Natural killer cell (primary cell): ENCODE data around the gene HS3ST3B1. TPM values are rescaled to one million over a fixed set of nuclear protein-coding genes. Genes with fewer than 3 reads are reported as not detected.

Experiments
- ATAC-seq, 3 donors: fragments of 150-1000 bp in 2 of 3; fragments of 200-7000 bp in 1 of 3; cut with Tn5 transposase; 1 replicate in 1 of 3; 2 replicates in 2 of 3; pipeline ENCODE4 v1.10.0; 2021; ENCODE audit warnings: mild to moderate bottlenecking in 2 of 3, moderate library complexity in 2 of 3
- DNase-seq, 2 donors: peaks; one replicate each; pipeline versions ENCODE4 v3.0.0 to v3.0.0-alpha.2; 2013 to 2021; ENCODE audit warnings: mixed read lengths in 1 of 2
- H3K27ac ChIP-seq: one replicate; pipeline ENCODE4 v1.5.1; 2013; ENCODE audit warnings: mild to moderate bottlenecking, low read length
- H3K27me3 ChIP-seq: one replicate; pipeline ENCODE4 v1.6.1; 2013; ENCODE audit warnings: low read length; ENCODE audit not compliant: control insufficient read depth, insufficient read depth
- H3K36me3 ChIP-seq: one replicate; pipeline ENCODE4 v1.6.1; 2013; ENCODE audit warnings: low read length; ENCODE audit not compliant: control insufficient read depth, insufficient read depth
- H3K4me1 ChIP-seq: one replicate; pipeline ENCODE4 v1.6.1; 2013; ENCODE audit warnings: low read length; ENCODE audit not compliant: control insufficient read depth, insufficient read depth
- H3K4me3 ChIP-seq: one replicate; pipeline ENCODE4 v1.5.1; 2013; ENCODE audit warnings: low read length
- H3K9me3 ChIP-seq: one replicate; pipeline ENCODE4 v1.6.1; 2013; ENCODE audit warnings: low read length; ENCODE audit not compliant: control insufficient read depth, insufficient read depth
- H3K27ac Mint-ChIP-seq, 2 donors: one replicate each; pipeline ENCODE4 v1.8.0; 2022; ENCODE audit warnings: mild to moderate bottlenecking in 2 of 2, mixed read lengths in 2 of 2, moderate library complexity in 1 of 2
- H3K27me3 Mint-ChIP-seq, 2 donors: one replicate each; pipeline ENCODE4 v1.8.0; 2022; ENCODE audit warnings: low read depth in 2 of 2, mixed read lengths in 2 of 2
- H3K36me3 Mint-ChIP-seq: one replicate; pipeline ENCODE4 v1.8.0; 2022; ENCODE audit warnings: mixed read lengths
- H3K4me1 Mint-ChIP-seq, 2 donors: one replicate each; pipeline ENCODE4 v1.8.0; 2022; ENCODE audit warnings: mixed read lengths in 2 of 2
- H3K4me3 Mint-ChIP-seq: one replicate; pipeline ENCODE4 v1.8.0; 2022; ENCODE audit warnings: mild to moderate bottlenecking, moderate library complexity, mixed read lengths
- H3K9me3 Mint-ChIP-seq, 2 donors: one replicate each; pipeline ENCODE4 v1.8.0; 2022; ENCODE audit warnings: mixed read lengths in 2 of 2
- WGBS: methylation state at CpG from one replicate; pipeline ENCODE4 v1.1.7; 2013; ENCODE audit warnings: missing lambda C conversion rate; ENCODE audit not compliant: insufficient coverage; 5-methylcytosine and 5-hydroxymethylcytosine counted together
- intact Hi-C: fragments of 100-400 bp; cut with micrococcal nuclease; formaldehyde crosslinking; loops from one replicate; pipeline ENCODE4 v1.14.2; 2022
- total RNA-seq, 4 donors: library from RNA; stranded (reverse); fragments of 120-200 nt in 1 of 4; gene quantifications; one replicate each; pipeline versions ENCODE4 v1.2.3 to v1.2.4, GENCODE V29; 2013 to 2022
- TF ChIP-seq, protein P1 (sequence below): fragments of 200-600 bp; IDR thresholded peaks from one replicate; pipeline ENCODE4 v1.8.0; 2022; ENCODE audit warnings: antibody characterized with exemption

HS3ST3B1 gene
- total RNA-seq: 10 to 100 TPM; 14.1 to 18.6 (median 17.1) TPM
- total RNA-seq (2013): 14.5 TPM

DNA sequence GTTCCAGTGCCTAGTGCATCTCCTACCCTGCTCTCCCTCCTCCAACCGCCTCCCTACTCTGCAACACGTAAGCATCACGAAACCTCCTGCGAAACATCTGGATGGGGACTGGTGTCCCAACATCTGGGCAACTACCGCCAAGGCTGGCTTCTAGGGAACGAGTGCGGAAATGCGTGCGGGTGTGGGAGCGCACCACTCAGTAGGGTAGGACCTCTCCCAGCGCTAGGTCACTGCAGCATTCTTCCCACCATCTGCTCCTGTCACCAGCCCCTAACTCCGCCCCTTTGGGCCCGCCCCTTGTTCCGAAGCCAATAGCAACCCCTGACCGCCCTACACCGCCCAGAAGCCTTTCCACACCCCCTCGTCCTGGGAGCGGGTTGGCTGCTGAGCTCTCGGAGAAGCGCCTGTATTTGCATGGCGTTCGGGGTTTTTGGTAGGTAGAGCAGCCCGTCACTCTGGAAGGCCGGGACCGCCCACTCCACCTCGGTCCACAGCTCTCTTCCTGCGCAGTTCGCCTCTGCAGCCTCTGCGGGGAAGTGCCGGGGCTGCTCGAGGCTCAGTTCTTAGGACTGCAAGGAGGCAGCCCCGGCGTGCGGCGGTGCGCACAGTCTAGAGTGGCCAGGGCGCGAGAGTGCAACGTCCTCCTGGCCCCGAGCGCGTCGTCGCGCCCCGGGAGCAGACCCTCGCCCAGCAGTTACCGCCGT, at the start of gene HS3ST3B1:
TSS of gene HS3ST3B1 (plus strand) at position 507 of the 704 bp plus-strand sequence. CDS start 438 bp downstream, outside the sequence.
- intact Hi-C loops: loop anchor here (1.0 to 10.0 kb wide), 6 partner anchors 58 to 1282 kb away; partner anchors contain the start of gene ELAC2
- Mint-ChIP-seq H3K27ac (peak within 1 kb of the TSS; percentile 91 to 93), H3K36me3 (no peaks in the 10 kb centered on the region), H3K4me3 (peak within 1 kb of the TSS; percentile 97), H3K27me3 (peaks cover 17 to 22% of the 10 kb centered on the region in 2 donors), H3K9me3 (no peaks in the 10 kb centered on the region), H3K4me1 (peaks cover 57 to 76% of the 10 kb centered on the region in 2 donors)
- ATAC-seq (peak; percentile 80 to 94 (median 82)), DNase-seq (peak; percentile 99)
- under 1% methylated on average over 49 of the region's 49 CpGs for WGBS
- no peaks in the 10 kb centered on the region for H3K9me3 ChIP-seq
- H3K4me3 ChIP-seq: peak within 1 kb of the TSS; percentile 58
- H3K27me3 ChIP-seq: peaks cover 17% of the 10 kb centered on the region
- H3K4me1 ChIP-seq: peaks cover 62% of the 10 kb centered on the region
- H3K36me3 ChIP-seq: no peaks in the 10 kb centered on the region
- TF ChIP-seq, protein P1, sequence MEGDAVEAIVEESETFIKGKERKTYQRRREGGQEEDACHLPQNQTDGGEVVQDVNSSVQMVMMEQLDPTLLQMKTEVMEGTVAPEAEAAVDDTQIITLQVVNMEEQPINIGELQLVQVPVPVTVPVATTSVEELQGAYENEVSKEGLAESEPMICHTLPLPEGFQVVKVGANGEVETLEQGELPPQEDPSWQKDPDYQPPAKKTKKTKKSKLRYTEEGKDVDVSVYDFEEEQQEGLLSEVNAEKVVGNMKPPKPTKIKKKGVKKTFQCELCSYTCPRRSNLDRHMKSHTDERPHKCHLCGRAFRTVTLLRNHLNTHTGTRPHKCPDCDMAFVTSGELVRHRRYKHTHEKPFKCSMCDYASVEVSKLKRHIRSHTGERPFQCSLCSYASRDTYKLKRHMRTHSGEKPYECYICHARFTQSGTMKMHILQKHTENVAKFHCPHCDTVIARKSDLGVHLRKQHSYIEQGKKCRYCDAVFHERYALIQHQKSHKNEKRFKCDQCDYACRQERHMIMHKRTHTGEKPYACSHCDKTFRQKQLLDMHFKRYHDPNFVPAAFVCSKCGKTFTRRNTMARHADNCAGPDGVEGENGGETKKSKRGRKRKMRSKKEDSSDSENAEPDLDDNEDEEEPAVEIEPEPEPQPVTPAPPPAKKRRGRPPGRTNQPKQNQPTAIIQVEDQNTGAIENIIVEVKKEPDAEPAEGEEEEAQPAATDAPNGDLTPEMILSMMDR: no peak
- peak within 1 kb of the TSS; percentile 77 for H3K27ac ChIP-seq

DNA sequence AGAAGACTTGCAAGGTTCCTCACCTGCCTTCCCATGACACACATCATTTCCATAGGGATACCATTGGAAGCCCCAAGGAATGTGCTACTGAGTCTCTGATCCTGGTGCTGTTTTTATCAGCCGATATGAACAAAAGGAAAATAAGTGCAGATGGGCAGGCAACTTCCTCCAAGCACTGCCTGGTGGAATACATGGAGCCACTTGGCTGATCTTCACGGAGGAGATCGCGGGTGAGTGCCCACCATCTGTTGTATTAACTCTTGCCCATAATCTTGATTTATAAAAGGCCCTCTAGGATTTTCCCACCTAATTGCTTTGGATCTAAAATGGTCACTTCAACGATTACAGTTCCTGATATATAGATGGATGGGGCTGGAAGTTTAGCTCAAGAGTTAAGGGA, 39.5 kb upstream of the HS3ST3B1 start:
- WGBS: 94% methylated on average over 5 of the region's 5 CpGs
- TF ChIP-seq, protein P1: no peak
- peaks cover 0 to 4% of the 10 kb centered on the region in 2 donors for H3K27me3 Mint-ChIP-seq
- no peak overlapping the region for H3K27ac Mint-ChIP-seq
- Histone ChIP-seq H3K27ac (no peak overlapping the region), H3K36me3 (no peaks in the 10 kb centered on the region), H3K4me1 (no peaks in the 10 kb centered on the region), H3K4me3 (no peak overlapping the region), H3K9me3 (no peaks in the 10 kb centered on the region), H3K27me3 (no peaks in the 10 kb centered on the region)
- no peaks in the 10 kb centered on the region for H3K9me3 Mint-ChIP-seq
- ATAC-seq (no peak), DNase-seq (no peak)
- H3K4me3 Mint-ChIP-seq: no peak overlapping the region
- intact Hi-C loops: no loop called here
- H3K4me1 Mint-ChIP-seq: peaks cover 0 to 2% of the 10 kb centered on the region in 2 donors
- no peaks in the 10 kb centered on the region for H3K36me3 Mint-ChIP-seq

GRCh38 chr17:14268264-14268663, 32.6 kb upstream of the HS3ST3B1 start:
- WGBS: 74% methylated on average over 2 of the region's 2 CpGs
- no peaks in the 10 kb centered on the region for H3K9me3 Mint-ChIP-seq

More at GRCh38 chr17:14268264-14268663, 32.6 kb upstream of the HS3ST3B1 start:
- ATAC-seq (peak in 1 of 3 donors; percentile 61), DNase-seq (peak in 1 of 2 donors; percentile 32)
- H3K27ac Mint-ChIP-seq: no peak overlapping the region
- TF ChIP-seq, protein P1: no peak
- no peaks in the 10 kb centered on the region for H3K4me1 Mint-ChIP-seq
- H3K27me3 ChIP-seq: peaks cover 2% of the 10 kb centered on the region
- H3K4me3 ChIP-seq: no peak overlapping the region
- no peak overlapping the region for H3K4me3 Mint-ChIP-seq
- H3K27ac ChIP-seq: no peak overlapping the region
- H3K4me1 ChIP-seq: no peaks in the 10 kb centered on the region
- no peaks in the 10 kb centered on the region for H3K9me3 ChIP-seq
- H3K36me3 Mint-ChIP-seq: no peaks in the 10 kb centered on the region
- no peaks in the 10 kb centered on the region for H3K36me3 ChIP-seq
- no peaks in the 10 kb centered on the region for H3K27me3 Mint-ChIP-seq
- intact Hi-C loops: no loop called here
